ENCODE data around the gene GABBR2. TPM values are rescaled to one million over a fixed set of nuclear protein-coding genes. Genes with fewer than 3 reads are reported as not detected.

Gene GABBR2
- total and polyA plus RNA-seq, 2 experiments from 2014 or later, result 0.89 to 1.3 TPM

GRCh38 chr9:98688710-98689495 is 19.8 kb downstream of the GABBR2 start:
- no peak for DNase-seq (ENCODE audit: low spot score)
- H3K9me2 ChIP-seq (ENCODE audit: insufficient read depth), result no peaks in the 10 kb centered on the region
- H3K36me3 Mint-ChIP-seq (ENCODE audit: low read depth), result no peaks in the 10 kb centered on the region
- no peak overlapping the region for H3K4me2 ChIP-seq
- peaks cover 7% of the 10 kb centered on the region for H3K4me1 Mint-ChIP-seq
- no peaks in the 10 kb centered on the region for H3F3A ChIP-seq (replicated peaks; ENCODE audit: low read depth)
- no peak overlapping the region for H3K27ac ChIP-seq (ENCODE audit: low read depth)
- H3K27me3 Mint-ChIP-seq (ENCODE audit: insufficient read depth, low read depth, poor library complexity), result peaks cover 11% of the 10 kb centered on the region
- no peaks in the 10 kb centered on the region for H4K20me1 ChIP-seq (replicated peaks; ENCODE audit: insufficient read depth)
- ATAC-seq, result no peak
- no peak overlapping the region for H3K27ac Mint-ChIP-seq
- H3K4me1 ChIP-seq (ENCODE audit: insufficient read depth), result no peaks in the 10 kb centered on the region
- H3K4me3 ChIP-seq, result no peak overlapping the region
- no peaks in the 10 kb centered on the region for H3K79me2 ChIP-seq (replicated peaks; ENCODE audit: insufficient read depth)
- no peaks in the 10 kb centered on the region for H3K9me3 Mint-ChIP-seq
- no peaks in the 10 kb centered on the region for H3K27me3 ChIP-seq (ENCODE audit: insufficient read depth)
- no peak for TF ChIP-seq ZNF462 (CRISPR knock-in tag; IDR thresholded peaks at IDR 0.05)
- no peak for TF ChIP-seq EZH2phosphoT487 (IDR thresholded peaks at IDR 0.05; ENCODE audit: unreplicated experiment)
- TF ChIP-seq ZNF331 (CRISPR knock-in tag; IDR thresholded peaks at IDR 0.05; ENCODE audit: low read depth), result no peak
- TF ChIP-seq, protein P1, sequence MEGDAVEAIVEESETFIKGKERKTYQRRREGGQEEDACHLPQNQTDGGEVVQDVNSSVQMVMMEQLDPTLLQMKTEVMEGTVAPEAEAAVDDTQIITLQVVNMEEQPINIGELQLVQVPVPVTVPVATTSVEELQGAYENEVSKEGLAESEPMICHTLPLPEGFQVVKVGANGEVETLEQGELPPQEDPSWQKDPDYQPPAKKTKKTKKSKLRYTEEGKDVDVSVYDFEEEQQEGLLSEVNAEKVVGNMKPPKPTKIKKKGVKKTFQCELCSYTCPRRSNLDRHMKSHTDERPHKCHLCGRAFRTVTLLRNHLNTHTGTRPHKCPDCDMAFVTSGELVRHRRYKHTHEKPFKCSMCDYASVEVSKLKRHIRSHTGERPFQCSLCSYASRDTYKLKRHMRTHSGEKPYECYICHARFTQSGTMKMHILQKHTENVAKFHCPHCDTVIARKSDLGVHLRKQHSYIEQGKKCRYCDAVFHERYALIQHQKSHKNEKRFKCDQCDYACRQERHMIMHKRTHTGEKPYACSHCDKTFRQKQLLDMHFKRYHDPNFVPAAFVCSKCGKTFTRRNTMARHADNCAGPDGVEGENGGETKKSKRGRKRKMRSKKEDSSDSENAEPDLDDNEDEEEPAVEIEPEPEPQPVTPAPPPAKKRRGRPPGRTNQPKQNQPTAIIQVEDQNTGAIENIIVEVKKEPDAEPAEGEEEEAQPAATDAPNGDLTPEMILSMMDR (conservative IDR thresholded peaks at IDR 0.05; ENCODE audit: low read depth in 2 of 2), result no peak
- no peak for TF ChIP-seq ZNF114 (CRISPR knock-in tag; IDR thresholded peaks at IDR 0.05)
- no peak for TF ChIP-seq STAT1 (IDR thresholded peaks at IDR 0.05; ENCODE audit: unreplicated experiment)
- TF ChIP-seq, protein P2, sequence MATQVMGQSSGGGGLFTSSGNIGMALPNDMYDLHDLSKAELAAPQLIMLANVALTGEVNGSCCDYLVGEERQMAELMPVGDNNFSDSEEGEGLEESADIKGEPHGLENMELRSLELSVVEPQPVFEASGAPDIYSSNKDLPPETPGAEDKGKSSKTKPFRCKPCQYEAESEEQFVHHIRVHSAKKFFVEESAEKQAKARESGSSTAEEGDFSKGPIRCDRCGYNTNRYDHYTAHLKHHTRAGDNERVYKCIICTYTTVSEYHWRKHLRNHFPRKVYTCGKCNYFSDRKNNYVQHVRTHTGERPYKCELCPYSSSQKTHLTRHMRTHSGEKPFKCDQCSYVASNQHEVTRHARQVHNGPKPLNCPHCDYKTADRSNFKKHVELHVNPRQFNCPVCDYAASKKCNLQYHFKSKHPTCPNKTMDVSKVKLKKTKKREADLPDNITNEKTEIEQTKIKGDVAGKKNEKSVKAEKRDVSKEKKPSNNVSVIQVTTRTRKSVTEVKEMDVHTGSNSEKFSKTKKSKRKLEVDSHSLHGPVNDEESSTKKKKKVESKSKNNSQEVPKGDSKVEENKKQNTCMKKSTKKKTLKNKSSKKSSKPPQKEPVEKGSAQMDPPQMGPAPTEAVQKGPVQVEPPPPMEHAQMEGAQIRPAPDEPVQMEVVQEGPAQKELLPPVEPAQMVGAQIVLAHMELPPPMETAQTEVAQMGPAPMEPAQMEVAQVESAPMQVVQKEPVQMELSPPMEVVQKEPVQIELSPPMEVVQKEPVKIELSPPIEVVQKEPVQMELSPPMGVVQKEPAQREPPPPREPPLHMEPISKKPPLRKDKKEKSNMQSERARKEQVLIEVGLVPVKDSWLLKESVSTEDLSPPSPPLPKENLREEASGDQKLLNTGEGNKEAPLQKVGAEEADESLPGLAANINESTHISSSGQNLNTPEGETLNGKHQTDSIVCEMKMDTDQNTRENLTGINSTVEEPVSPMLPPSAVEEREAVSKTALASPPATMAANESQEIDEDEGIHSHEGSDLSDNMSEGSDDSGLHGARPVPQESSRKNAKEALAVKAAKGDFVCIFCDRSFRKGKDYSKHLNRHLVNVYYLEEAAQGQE (IDR thresholded peaks at IDR 0.05; ENCODE audit: unreplicated experiment), result no peak
- TF ChIP-seq, protein P3, sequence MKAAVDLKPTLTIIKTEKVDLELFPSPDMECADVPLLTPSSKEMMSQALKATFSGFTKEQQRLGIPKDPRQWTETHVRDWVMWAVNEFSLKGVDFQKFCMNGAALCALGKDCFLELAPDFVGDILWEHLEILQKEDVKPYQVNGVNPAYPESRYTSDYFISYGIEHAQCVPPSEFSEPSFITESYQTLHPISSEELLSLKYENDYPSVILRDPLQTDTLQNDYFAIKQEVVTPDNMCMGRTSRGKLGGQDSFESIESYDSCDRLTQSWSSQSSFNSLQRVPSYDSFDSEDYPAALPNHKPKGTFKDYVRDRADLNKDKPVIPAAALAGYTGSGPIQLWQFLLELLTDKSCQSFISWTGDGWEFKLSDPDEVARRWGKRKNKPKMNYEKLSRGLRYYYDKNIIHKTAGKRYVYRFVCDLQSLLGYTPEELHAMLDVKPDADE (IDR thresholded peaks at IDR 0.05), result no peak
- no peak overlapping the region for H2AFZ ChIP-seq
- no peak overlapping the region for H3K4me3 Mint-ChIP-seq
- H3K36me3 ChIP-seq (ENCODE audit: insufficient read depth), result no peaks in the 10 kb centered on the region

All from GM23338 (cell line).